Suppressor macrophage treated with lipopolysaccharide for 4 hours (primary cell): Measurements from ENCODE around the gene ASAP3.
"Not testable (repeated sequence)": the region's sequence is repeated elsewhere in the genome, so short reads cannot be mapped to it uniquely, and the experiment has no call there.

Source experiments
- DNase-seq: peaks from one replicate; pipeline ENCODE4 v3.0.0-alpha.2; 2020

The ASAP3 gene

GRCh38 chr1:23393706-23394105, 90.3 kb downstream of the ASAP3 start:
- no peak for DNase-seq

GRCh38 chr1:23392125-23392855, 91.7 kb downstream of the ASAP3 start:
- DNase-seq: no peak

GRCh38 chr1:23389837-23390321, 94.1 kb downstream of the ASAP3 start:
- no peak for DNase-seq

GRCh38 chr1:23387494-23387893, 96.5 kb downstream of the ASAP3 start:
- no peak for DNase-seq

GRCh38 chr1:23385119-23385621, 98.8 kb downstream of the ASAP3 start:
- no peak for DNase-seq

GRCh38 chr1:23384312-23385058, 99.5 kb downstream of the ASAP3 start:
- DNase-seq: peak; percentile 60

- no peak for DNase-seq
These were observed 100.2 kb downstream of the ASAP3 start for GRCh38 chr1:23383577-23384311.

- DNase-seq: no peak
These were observed 102.6 kb downstream of the ASAP3 start for GRCh38 chr1:23381233-23381885.

GRCh38 chr1:23380719-23381118, 103.3 kb downstream of the ASAP3 start:
- no peak for DNase-seq

- DNase-seq: not testable (repeated sequence)
These were observed 103.7 kb downstream of the ASAP3 start for GRCh38 chr1:23380236-23380635.
